Type B pancreatic cell (in vitro differentiated cells): ENCODE measurements around the gene AIF1L. TPM values are rescaled to one million over a fixed set of nuclear protein-coding genes. Genes with fewer than 3 reads are reported as not detected.

ENCODE experiments used
- DNase-seq: peaks from one replicate; pipeline ENCODE4 v3.0.0; 2021; ENCODE audit warnings: mixed read lengths; ENCODE audit not compliant: unreplicated experiment; ENCODE audit errors: extremely low spot score
- H3K27ac Mint-ChIP-seq: 2 replicates; pipeline ENCODE4 v1.8.0; 2021; ENCODE audit warnings: mild to moderate bottlenecking, mixed read lengths
- H3K27me3 Mint-ChIP-seq: 2 replicates; pipeline ENCODE4 v1.8.0; 2021; ENCODE audit warnings: mixed read lengths
- H3K36me3 Mint-ChIP-seq: 2 replicates; pipeline ENCODE4 v1.8.0; 2021; ENCODE audit warnings: mixed read lengths
- H3K4me1 Mint-ChIP-seq: one replicate; pipeline ENCODE4 v1.8.0; 2021; ENCODE audit warnings: mixed read lengths; ENCODE audit not compliant: unreplicated experiment
- H3K4me3 Mint-ChIP-seq: 2 replicates; pipeline ENCODE4 v1.8.0; 2021; ENCODE audit warnings: mild to moderate bottlenecking, mixed read lengths
- H3K9me3 Mint-ChIP-seq: 2 replicates; pipeline ENCODE4 v1.8.0; 2021; ENCODE audit warnings: mixed read lengths
- CTCF ChIP-seq: fragments of 200-600 bp; sonication (generic); conservative IDR thresholded peaks from 2 replicates; pipeline ENCODE4 v1.5.0; 2021; ENCODE audit warnings: antibody characterized with exemption, mild to moderate bottlenecking
- total RNA-seq: library from RNA; stranded (reverse); gene quantifications from 2 replicates; pipeline ENCODE4 v1.2.1, GENCODE V29; 2021; ENCODE audit warnings: low replicate concordance

AIF1L gene
- total RNA-seq, 1 donor from 2014 or later = 50.3 TPM

DNA sequence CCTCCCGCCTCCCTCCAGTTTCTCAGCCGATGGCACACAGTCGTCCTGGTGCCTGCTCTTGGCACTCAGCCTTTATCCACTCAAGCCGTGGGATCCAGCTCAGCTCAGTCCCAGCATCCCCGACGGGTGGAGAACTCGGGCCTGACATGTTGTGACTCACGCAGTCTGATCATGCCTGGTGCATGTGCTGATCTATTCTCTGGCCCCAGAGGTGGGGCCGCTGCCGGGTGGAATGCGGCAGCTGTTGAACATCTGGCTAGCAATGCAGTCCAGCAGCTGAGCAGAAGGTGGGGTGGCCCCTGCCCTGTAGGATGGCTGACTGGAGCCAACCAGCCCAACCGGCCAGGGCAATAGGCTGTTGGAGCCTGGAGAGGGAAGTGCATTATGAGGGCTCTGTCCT, 1.7 kb upstream of the AIF1L start:
- H3K9me3 Mint-ChIP-seq = no peaks in the 10 kb centered on the region

GRCh38 chr9:131095666-131096268, 564 bp upstream of the AIF1L start:
- Mint-ChIP-seq H3K27ac (peak overlapping the region; percentile 79), H3K4me3 (peak overlapping the region; percentile 89), H3K27me3 (peaks cover 6% of the 10 kb centered on the region), H3K4me1 (peaks cover 27% of the 10 kb centered on the region), H3K9me3 (no peaks in the 10 kb centered on the region), H3K36me3 (no peaks in the 10 kb centered on the region)
- DNase-seq = no peak
- TF ChIP-seq CTCF = no peak

More for the DNA sequence above, 1.7 kb upstream of the AIF1L start:
- Mint-ChIP-seq H3K4me1 (peaks cover 27% of the 10 kb centered on the region), H3K27ac (peak overlapping the region; percentile 79), H3K27me3 (peaks cover 6% of the 10 kb centered on the region), H3K4me3 (peak overlapping the region; percentile 89), H3K36me3 (no peaks in the 10 kb centered on the region)
- DNase-seq = no peak
- TF ChIP-seq CTCF = no peak

GRCh38 chr9:131097126-131097947, 1.0 kb downstream of the AIF1L start:
- no peak for TF ChIP-seq CTCF
- Mint-ChIP-seq H3K36me3 (no peaks in the 10 kb centered on the region), H3K9me3 (no peaks in the 10 kb centered on the region), H3K27me3 (peaks cover 6% of the 10 kb centered on the region), H3K4me3 (peak overlapping the region; percentile 84), H3K4me1 (peaks cover 27% of the 10 kb centered on the region), H3K27ac (peak overlapping the region; percentile 27)
- no peak for DNase-seq

DNA sequence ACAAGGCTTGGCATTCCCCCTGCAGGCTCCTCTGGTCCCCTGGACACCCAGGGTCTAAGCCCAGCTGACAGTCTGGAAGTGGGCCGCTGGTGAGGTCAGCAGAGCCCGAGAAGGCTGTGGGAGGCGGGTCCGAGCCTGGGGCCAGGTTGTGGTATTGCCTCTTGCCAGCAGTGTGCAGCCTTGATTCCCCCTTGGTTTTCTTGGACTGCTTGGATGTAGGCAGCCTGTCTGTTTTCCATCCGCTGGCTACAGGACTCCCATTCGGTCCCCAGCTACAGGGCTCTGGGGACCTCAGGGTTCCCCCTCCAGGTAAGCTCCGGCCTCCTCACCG, 1.6 kb downstream of the AIF1L start:
- Mint-ChIP-seq H3K27ac (no peak overlapping the region), H3K36me3 (no peaks in the 10 kb centered on the region), H3K4me3 (peak overlapping the region; percentile 84), H3K27me3 (peaks cover 6% of the 10 kb centered on the region), H3K9me3 (no peaks in the 10 kb centered on the region), H3K4me1 (peaks cover 27% of the 10 kb centered on the region)
- no peak for DNase-seq
- no peak for TF ChIP-seq CTCF

- Mint-ChIP-seq H3K4me3 (peak overlapping the region; percentile 84), H3K27me3 (peaks cover 6% of the 10 kb centered on the region), H3K36me3 (no peaks in the 10 kb centered on the region), H3K4me1 (peaks cover 27% of the 10 kb centered on the region), H3K27ac (no peak overlapping the region), H3K9me3 (no peaks in the 10 kb centered on the region)
- no peak for DNase-seq
- no peak for TF ChIP-seq CTCF
Observed at GRCh38 chr9:131098391-131099101, 2.2 kb downstream of the AIF1L start.
